Dendritic cell treated with granulocyte-macrophage colony-stimulating factor and Interleukin-4, amounts not matched to agents 40 ng/mL and 50 ng/mL, for 4 days (primary cell): ENCODE measurements around the gene ABLIM1.

Experiments
- H3K27ac Mint-ChIP-seq: one replicate; pipeline ENCODE4 v1.8.0; 2022; ENCODE audit warnings: mild to moderate bottlenecking, mixed read lengths
- H3K27me3 Mint-ChIP-seq: one replicate; pipeline ENCODE4 v1.8.0; 2022; ENCODE audit warnings: mild to moderate bottlenecking, mixed read lengths
- H3K36me3 Mint-ChIP-seq: one replicate; pipeline ENCODE4 v1.8.0; 2022; ENCODE audit warnings: low read depth, mixed read lengths
- H3K4me1 Mint-ChIP-seq: one replicate; pipeline ENCODE4 v1.8.0; 2022; ENCODE audit warnings: low read depth, mixed read lengths
- H3K4me3 Mint-ChIP-seq: one replicate; pipeline ENCODE4 v1.8.0; 2022; ENCODE audit warnings: mild to moderate bottlenecking, moderate library complexity, mixed read lengths
- H3K9me3 Mint-ChIP-seq: one replicate; pipeline ENCODE4 v1.8.0; 2022; ENCODE audit warnings: mixed read lengths
- intact Hi-C: fragments of 100-400 bp; cut with micrococcal nuclease; formaldehyde crosslinking; loops from one replicate; pipeline ENCODE4 v1.15.0; 2022

Gene ABLIM1

DNA sequence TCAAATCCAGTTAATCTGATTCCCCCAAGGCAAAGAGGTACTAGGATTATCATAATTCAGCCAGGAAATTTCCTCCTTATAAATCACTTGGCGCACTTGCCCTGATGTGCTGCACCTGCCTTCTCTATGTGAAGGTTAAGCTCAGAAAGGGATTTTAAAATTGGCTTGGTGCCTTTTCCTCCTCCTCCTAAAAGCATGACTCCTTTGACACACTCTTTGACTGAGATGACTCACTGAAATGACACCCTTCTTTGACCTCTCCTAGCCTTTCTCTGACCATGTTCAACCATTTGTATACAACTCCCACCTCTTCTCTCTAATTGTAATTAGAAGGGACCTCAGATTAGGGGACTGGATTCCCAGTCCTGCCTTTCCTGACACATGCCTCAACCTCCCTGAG lies 46.5 kb downstream of the ABLIM1 start:
- no peaks in the 10 kb centered on the region for H3K4me1 Mint-ChIP-seq
- H3K36me3 Mint-ChIP-seq: no peaks in the 10 kb centered on the region
- intact Hi-C loops: no loop called here
- H3K9me3 Mint-ChIP-seq: no peaks in the 10 kb centered on the region
- no peaks in the 10 kb centered on the region for H3K27me3 Mint-ChIP-seq
- H3K4me3 Mint-ChIP-seq: no peak overlapping the region
- H3K27ac Mint-ChIP-seq: no peak overlapping the region

DNA sequence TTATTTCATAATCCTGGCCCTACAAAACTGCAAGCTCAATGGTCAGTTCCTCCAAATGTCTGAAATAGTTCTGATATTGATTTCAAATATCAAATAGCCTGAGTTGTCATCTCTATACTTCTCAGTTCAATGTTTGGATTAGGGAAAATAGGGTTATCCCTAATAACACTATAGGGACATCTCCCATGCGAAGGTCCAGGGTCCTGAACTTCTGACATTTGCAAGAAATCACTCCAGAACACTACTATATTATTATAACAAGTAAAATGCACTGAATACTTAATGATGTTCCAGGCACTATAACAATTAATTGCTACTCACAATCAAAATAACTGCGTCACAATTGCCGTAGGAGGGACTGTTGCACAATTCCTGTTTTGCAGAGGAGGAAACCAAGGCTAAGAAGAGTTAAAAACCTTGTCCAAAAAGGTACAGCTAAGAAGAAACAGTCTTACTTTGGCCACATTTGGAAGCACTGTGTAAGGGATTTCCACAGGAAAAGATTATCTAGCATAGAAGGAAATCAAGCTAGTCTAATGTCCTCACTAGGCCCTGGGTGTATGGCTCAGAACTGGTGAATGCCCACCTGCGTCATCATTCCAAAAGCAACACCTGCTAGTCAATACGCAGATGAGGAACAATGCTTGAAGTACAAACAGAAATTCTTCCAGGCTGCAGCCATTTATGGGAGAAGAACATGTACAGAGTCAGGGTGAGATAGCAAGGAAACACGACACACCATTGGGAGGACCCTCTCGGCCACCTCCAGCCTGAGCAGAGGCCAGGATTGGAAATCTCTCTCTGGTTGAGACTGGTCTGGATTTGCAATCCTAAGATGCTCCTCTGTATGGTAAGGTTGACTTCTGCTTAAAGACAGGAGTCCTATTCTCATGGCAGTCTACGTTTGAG lies 48.3 kb downstream of the ABLIM1 start:
- intact Hi-C loops: no loop called here
- Mint-ChIP-seq H3K27me3 (no peaks in the 10 kb centered on the region), H3K36me3 (no peaks in the 10 kb centered on the region), H3K4me1 (no peaks in the 10 kb centered on the region), H3K4me3 (no peak overlapping the region), H3K27ac (no peak overlapping the region), H3K9me3 (no peaks in the 10 kb centered on the region)

- intact Hi-C loops: no loop called here
- Mint-ChIP-seq H3K4me3 (no peak overlapping the region), H3K4me1 (no peaks in the 10 kb centered on the region), H3K9me3 (no peaks in the 10 kb centered on the region), H3K27me3 (no peaks in the 10 kb centered on the region), H3K36me3 (no peaks in the 10 kb centered on the region), H3K27ac (no peak overlapping the region)
These were observed 50.6 kb downstream of the ABLIM1 start for GRCh38 chr10:114607358-114607998.

- intact Hi-C loops: no loop called here
- no peaks in the 10 kb centered on the region for H3K9me3 Mint-ChIP-seq
- H3K27me3 Mint-ChIP-seq: no peaks in the 10 kb centered on the region
- no peak overlapping the region for H3K4me3 Mint-ChIP-seq
- no peaks in the 10 kb centered on the region for H3K4me1 Mint-ChIP-seq
- H3K36me3 Mint-ChIP-seq: no peaks in the 10 kb centered on the region
- H3K27ac Mint-ChIP-seq: no peak overlapping the region
These were observed 52.8 kb downstream of the ABLIM1 start for GRCh38 chr10:114605155-114605797.

GRCh38 chr10:114604357-114605130 lies 53.5 kb downstream of the ABLIM1 start:
- H3K4me3 Mint-ChIP-seq: no peak overlapping the region
- H3K27ac Mint-ChIP-seq: no peak overlapping the region
- H3K4me1 Mint-ChIP-seq: no peaks in the 10 kb centered on the region

GRCh38 chr10:114603948-114604347 lies 54.1 kb downstream of the ABLIM1 start:
- no peak overlapping the region for H3K4me3 Mint-ChIP-seq
- no peaks in the 10 kb centered on the region for H3K9me3 Mint-ChIP-seq
- intact Hi-C loops: no loop called here
- H3K27me3 Mint-ChIP-seq: no peaks in the 10 kb centered on the region
- no peaks in the 10 kb centered on the region for H3K36me3 Mint-ChIP-seq
- no peak overlapping the region for H3K27ac Mint-ChIP-seq
- no peaks in the 10 kb centered on the region for H3K4me1 Mint-ChIP-seq

More at GRCh38 chr10:114604357-114605130, 53.5 kb downstream of the ABLIM1 start:
- intact Hi-C loops: no loop called here
- Mint-ChIP-seq H3K27me3 (no peaks in the 10 kb centered on the region), H3K36me3 (no peaks in the 10 kb centered on the region), H3K9me3 (no peaks in the 10 kb centered on the region)

DNA sequence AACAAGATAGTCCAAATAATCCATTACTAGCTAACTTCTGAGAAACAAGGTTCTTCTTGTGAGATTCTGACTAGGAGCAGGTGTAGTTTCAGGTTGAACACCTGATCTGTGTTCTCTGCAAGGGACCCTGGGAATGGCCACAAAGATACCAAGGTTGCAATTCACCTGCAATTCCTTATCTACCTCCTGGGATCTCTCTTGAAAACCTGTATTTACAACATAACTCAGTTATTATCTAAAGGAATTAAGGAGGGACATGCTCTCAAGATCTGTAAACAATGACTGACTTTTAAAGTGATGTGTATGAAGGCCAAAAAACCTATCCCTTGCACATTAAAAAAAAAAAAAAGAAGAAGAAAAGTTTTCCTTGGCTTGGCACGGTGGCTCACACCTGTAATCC lies 54.8 kb downstream of the ABLIM1 start:
- Mint-ChIP-seq H3K4me1 (no peaks in the 10 kb centered on the region), H3K27ac (no peak overlapping the region), H3K9me3 (no peaks in the 10 kb centered on the region), H3K4me3 (no peak overlapping the region), H3K27me3 (no peaks in the 10 kb centered on the region), H3K36me3 (no peaks in the 10 kb centered on the region)
- intact Hi-C loops: no loop called here

DNA sequence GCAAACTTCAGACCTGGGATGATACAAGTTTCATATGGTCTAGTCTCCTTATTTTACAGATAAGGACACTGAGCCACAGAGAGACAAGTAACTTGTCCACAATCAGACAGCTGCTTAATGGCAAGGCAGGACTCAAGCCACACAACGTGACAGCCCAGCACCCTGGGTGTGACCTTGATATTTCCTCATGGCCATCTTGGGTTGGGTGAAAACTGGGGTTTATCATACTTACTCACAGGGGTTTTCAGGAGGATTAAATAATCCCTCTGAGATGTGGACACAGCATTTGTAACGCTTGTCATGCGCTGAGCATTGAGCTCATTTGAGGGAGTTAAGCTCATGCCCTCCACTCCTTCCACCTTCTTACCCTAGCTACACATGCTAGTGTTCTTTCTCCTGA lies 58.0 kb downstream of the ABLIM1 start:
- no peaks in the 10 kb centered on the region for H3K4me1 Mint-ChIP-seq
- H3K36me3 Mint-ChIP-seq: no peaks in the 10 kb centered on the region
- no peaks in the 10 kb centered on the region for H3K9me3 Mint-ChIP-seq
- H3K27ac Mint-ChIP-seq: no peak overlapping the region
- intact Hi-C loops: no loop called here
- H3K27me3 Mint-ChIP-seq: no peaks in the 10 kb centered on the region
- H3K4me3 Mint-ChIP-seq: no peak overlapping the region

- intact Hi-C loops: no loop called here
- no peak overlapping the region for H3K27ac Mint-ChIP-seq
- H3K4me1 Mint-ChIP-seq: no peaks in the 10 kb centered on the region
- H3K9me3 Mint-ChIP-seq: no peaks in the 10 kb centered on the region
- no peaks in the 10 kb centered on the region for H3K27me3 Mint-ChIP-seq
- no peak overlapping the region for H3K4me3 Mint-ChIP-seq
- H3K36me3 Mint-ChIP-seq: no peaks in the 10 kb centered on the region
These were observed 61.3 kb downstream of the ABLIM1 start for GRCh38 chr10:114596793-114597192.

DNA sequence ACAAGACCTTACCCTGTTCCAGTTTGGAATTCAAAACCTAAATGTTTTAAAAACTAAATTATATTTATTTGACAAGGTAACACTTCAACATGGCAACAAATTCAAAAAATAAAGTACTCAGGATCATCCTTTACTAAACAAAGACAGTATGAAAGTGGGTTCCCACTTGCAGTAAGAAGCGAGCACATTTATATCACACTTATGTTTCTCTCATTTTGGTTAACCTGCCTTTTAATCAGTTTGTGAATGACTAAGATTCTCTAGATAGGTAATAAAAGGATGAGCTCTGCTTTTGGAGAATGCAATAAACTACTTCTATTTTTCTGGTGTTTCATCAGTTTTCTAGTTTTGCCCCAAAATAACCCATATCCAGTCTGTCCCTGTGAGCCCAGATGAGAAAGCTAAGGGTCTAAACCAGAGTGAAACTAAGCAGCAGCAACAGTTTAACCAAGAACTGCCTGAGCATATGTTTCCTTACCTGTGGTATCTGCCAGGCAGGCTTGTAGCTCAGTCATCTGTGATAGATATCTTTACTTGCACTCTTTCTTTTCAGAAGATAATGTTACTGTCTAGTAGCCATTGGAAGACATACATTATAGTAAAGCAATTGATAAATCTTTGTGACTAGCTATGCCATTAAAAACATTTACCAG lies 64.1 kb downstream of the ABLIM1 start:
- H3K27me3 Mint-ChIP-seq: no peaks in the 10 kb centered on the region
- H3K36me3 Mint-ChIP-seq: no peaks in the 10 kb centered on the region
- no peak overlapping the region for H3K4me3 Mint-ChIP-seq
- H3K9me3 Mint-ChIP-seq: no peaks in the 10 kb centered on the region
- intact Hi-C loops: no loop called here
- no peak overlapping the region for H3K27ac Mint-ChIP-seq
- H3K4me1 Mint-ChIP-seq: no peaks in the 10 kb centered on the region

GRCh38 chr10:114593240-114593792 lies 64.8 kb downstream of the ABLIM1 start:
- intact Hi-C loops: no loop called here
- H3K27me3 Mint-ChIP-seq: no peaks in the 10 kb centered on the region
- no peak overlapping the region for H3K4me3 Mint-ChIP-seq
- H3K36me3 Mint-ChIP-seq: no peaks in the 10 kb centered on the region
- H3K9me3 Mint-ChIP-seq: no peaks in the 10 kb centered on the region
- no peak overlapping the region for H3K27ac Mint-ChIP-seq
- H3K4me1 Mint-ChIP-seq: no peaks in the 10 kb centered on the region

DNA sequence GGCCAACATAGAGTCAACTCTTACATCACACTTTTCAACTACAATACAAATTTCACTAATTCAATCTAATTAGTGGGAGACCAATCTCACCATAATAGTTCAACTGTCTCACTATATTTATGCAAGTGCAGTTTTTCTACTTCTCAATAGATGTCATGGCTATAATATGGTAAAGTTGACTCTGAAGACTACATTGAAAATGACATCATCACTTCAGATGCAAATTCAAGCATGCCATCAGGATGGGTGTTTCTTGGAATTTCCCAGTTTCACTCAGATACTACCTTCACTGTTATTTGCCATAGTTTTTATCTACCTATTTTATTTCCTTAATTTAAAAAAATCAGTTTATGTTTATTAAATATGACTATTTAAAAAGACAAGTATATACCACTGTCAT lies 67.1 kb downstream of the ABLIM1 start:
- Mint-ChIP-seq H3K36me3 (no peaks in the 10 kb centered on the region), H3K27me3 (no peaks in the 10 kb centered on the region), H3K4me3 (no peak overlapping the region), H3K9me3 (no peaks in the 10 kb centered on the region), H3K27ac (no peak overlapping the region), H3K4me1 (no peaks in the 10 kb centered on the region)
- intact Hi-C loops: no loop called here

DNA sequence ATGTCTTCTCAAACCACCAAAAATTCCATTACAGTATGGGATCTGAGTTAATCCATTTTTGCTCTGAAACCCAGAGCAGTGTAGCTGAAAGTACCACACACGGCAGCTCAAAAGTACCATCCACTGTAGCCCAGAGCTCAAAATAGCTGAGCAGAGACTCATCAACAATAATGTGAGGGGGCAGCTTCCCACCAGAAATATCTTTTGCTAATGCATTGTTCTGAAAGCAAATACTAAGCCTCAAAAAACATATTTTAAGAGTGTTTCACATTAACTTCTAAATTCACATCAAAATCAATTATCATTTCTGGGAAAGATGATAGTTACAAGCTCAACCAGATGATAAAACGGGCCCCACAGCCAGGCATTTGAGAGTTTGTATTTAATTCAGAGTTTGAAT lies 73.7 kb downstream of the ABLIM1 start:
- no peak overlapping the region for H3K27ac Mint-ChIP-seq
- no peaks in the 10 kb centered on the region for H3K4me1 Mint-ChIP-seq
- H3K27me3 Mint-ChIP-seq: no peaks in the 10 kb centered on the region
- no peaks in the 10 kb centered on the region for H3K36me3 Mint-ChIP-seq
- intact Hi-C loops: no loop called here
- H3K4me3 Mint-ChIP-seq: no peak overlapping the region
- H3K9me3 Mint-ChIP-seq: no peaks in the 10 kb centered on the region
